A549 (cell line): ENCODE data around the gene HIGD1B. TPM values are rescaled to one million over a fixed set of nuclear protein-coding genes. Genes with fewer than 3 reads are reported as not detected.

Experiments
- ATAC-seq, 2 experiments: fragments of 200-7000 bp in 1 of 2; fragments of >200 bp in 1 of 2; cut with Nextera tagmentation in 1 of 2; cut with Tn5 transposase in 1 of 2; 3 replicates each; pipeline versions ENCODE4 v1.8.0 to v1.9.1; 2018 to 2020; ENCODE audit warnings: mild to moderate bottlenecking in 1 of 2, moderate library complexity in 1 of 2
- CTCF ChIA-PET: fragments of 300-600 bp; sonication (Branson Sonifier 250); formaldehyde crosslinking; extraction: SDS; loops from one replicate; lab custom pipeline; 2021; ENCODE audit warnings: antibody characterized with exemption, inconsistent platforms; lab: Yijun Ruan, JAX
- POLR2A ChIA-PET: fragments of 350-600 bp; formaldehyde crosslinking; extraction: SDS; loops from one replicate; lab custom pipeline; 2021; ENCODE audit warnings: antibody characterized with exemption, inconsistent platforms; lab: Yijun Ruan, JAX
- DNase-seq, 2 experiments: peaks; one replicate each; pipeline versions ENCODE4 v3.0.0 to v3.0.0-alpha.2; 2011 to 2016; ENCODE audit warnings: low read depth in 1 of 2, low spot score in 1 of 2
- FAIRE-seq: peaks from 2 replicates; lab custom pipeline; 2011; peaks lifted over from hg19 to GRCh38; lab: Jason Lieb, UNC
- H3K27ac ChIP-seq, 2 experiments: fragments of >200 bp; sonication (Bioruptor Twin); formaldehyde crosslinking; 3 replicates each; pipeline ENCODE4 v1.5.1; 2016 to 2017
- H3K4me1 ChIP-seq: fragments of >200 bp; sonication (Bioruptor Twin); formaldehyde crosslinking; 3 replicates; pipeline ENCODE4 v1.6.1; 2016
- H3K4me2 ChIP-seq: fragments of >200 bp; sonication (Bioruptor Twin); formaldehyde crosslinking; 3 replicates; pipeline ENCODE4 v1.6.1; 2016
- H3K4me3 ChIP-seq: fragments of >200 bp; sonication (Bioruptor Twin); formaldehyde crosslinking; 3 replicates; pipeline ENCODE4 v1.5.1; 2016
- H3K9me3 ChIP-seq: fragments of >200 bp; sonication (Bioruptor Twin); formaldehyde crosslinking; 3 replicates; pipeline ENCODE4 v1.6.1; 2016
- ATOH8 ChIP-seq: fragments of 250-450 bp; sonication (Bioruptor Pico); IDR thresholded peaks from 2 replicates; pipeline ENCODE4 v1.5.0; 2020; ENCODE audit warnings: low read depth, mild to moderate bottlenecking, moderate library complexity
- CBX8 ChIP-seq: fragments of 200-600 bp; sonication (generic); IDR thresholded peaks from 2 replicates; pipeline ENCODE4 v1.6.1; 2016
- CEBPB ChIP-seq, 2 experiments: fragments of >200 bp in 1 of 2; sonication (Bioruptor Twin) in 1 of 2; formaldehyde crosslinking in 1 of 2; IDR thresholded peaks; 2 replicates each; pipeline ENCODE4 v1.6.1; 2012 to 2016
- CHD2 ChIP-seq: fragments of 150-350 bp; IDR thresholded peaks from 2 replicates; pipeline ENCODE4 v1.6.1; 2014; ENCODE audit warnings: low read length; ENCODE audit not compliant: partially characterized antibody
- CHD4 ChIP-seq: fragments of 200-600 bp; sonication (generic); IDR thresholded peaks from 2 replicates; pipeline ENCODE4 v1.6.1; 2016; ENCODE audit warnings: antibody characterized with exemption, mild to moderate bottlenecking, borderline replicate concordance
- FOSB ChIP-seq: fragments of 250-450 bp; sonication (Bioruptor Pico); IDR thresholded peaks from 2 replicates; pipeline ENCODE4 v1.5.0; 2020; ENCODE audit warnings: mild to moderate bottlenecking, moderate library complexity
- FOXS1 ChIP-seq: fragments of 250-450 bp; sonication (Bioruptor Pico); IDR thresholded peaks from 2 replicates; pipeline ENCODE4 v1.5.0; 2020; ENCODE audit warnings: mild to moderate bottlenecking, moderate library complexity
- HDAC2 ChIP-seq: fragments of 200-600 bp; sonication (generic); IDR thresholded peaks from 2 replicates; pipeline ENCODE4 v1.6.1; 2016
- HES2 ChIP-seq: fragments of >200 bp; sonication (Bioruptor Twin); formaldehyde crosslinking; IDR thresholded peaks from 2 replicates; pipeline ENCODE4 v1.6.1; 2016
- HOXA7 ChIP-seq: fragments of 250-450 bp; sonication (Bioruptor Pico); IDR thresholded peaks from 2 replicates; pipeline ENCODE4 v1.5.0; 2020; ENCODE audit warnings: mild to moderate bottlenecking, moderate library complexity
- HOXB5 ChIP-seq: fragments of 250-450 bp; sonication (Bioruptor Pico); IDR thresholded peaks from 2 replicates; pipeline ENCODE4 v1.5.0; 2020; ENCODE audit warnings: mild to moderate bottlenecking, moderate library complexity
- JUN ChIP-seq, 2 experiments: fragments of >200 bp; sonication (Bioruptor Twin); formaldehyde crosslinking; IDR thresholded peaks; 2 replicates in 1 of 2; 3 replicates in 1 of 2; pipeline ENCODE4 v1.6.1; 2016 to 2017
- KDM1A ChIP-seq: fragments of 200-600 bp; sonication (generic); IDR thresholded peaks from 2 replicates; pipeline ENCODE4 v1.6.1; 2016; ENCODE audit warnings: low read depth, mild to moderate bottlenecking
- KDM5A ChIP-seq: fragments of 200-600 bp; sonication (generic); IDR thresholded peaks from 2 replicates; pipeline ENCODE4 v1.6.1; 2016; ENCODE audit warnings: antibody characterized with exemption, mild to moderate bottlenecking
- MAX ChIP-seq: IDR thresholded peaks from 2 replicates; pipeline ENCODE4 v1.6.1; 2012
- MAZ ChIP-seq: fragments of 150-350 bp; IDR thresholded peaks from 2 replicates; pipeline ENCODE4 v1.6.1; 2014; ENCODE audit warnings: antibody characterized with exemption, low read depth, low read length, borderline replicate concordance
- NFE2L2 ChIP-seq: fragments of 150-350 bp; conservative IDR thresholded peaks from 2 replicates; pipeline ENCODE4 v1.6.1; 2014; ENCODE audit warnings: low read length
- NPAS2 ChIP-seq: fragments of 250-450 bp; sonication (Bioruptor Pico); IDR thresholded peaks from 2 replicates; pipeline ENCODE4 v1.8.0; 2022; ENCODE audit warnings: mild to moderate bottlenecking, moderate library complexity, borderline replicate concordance
- NR3C1 ChIP-seq: fragments of >200 bp; sonication (Bioruptor Twin); formaldehyde crosslinking; IDR thresholded peaks from 3 replicates; pipeline ENCODE4 v1.6.1; 2017
- POLR2A ChIP-seq: IDR thresholded peaks from 2 replicates; pipeline ENCODE4 v1.6.1; 2012; ENCODE audit warnings: mild to moderate bottlenecking, low read length
- RAD21 ChIP-seq, 2 experiments: fragments of >200 bp in 1 of 2; sonication (Bioruptor Twin) in 1 of 2; formaldehyde crosslinking in 1 of 2; IDR thresholded peaks in 1 of 2; conservative IDR thresholded peaks in 1 of 2; 2 replicates in 1 of 2; 3 replicates in 1 of 2; pipeline ENCODE4 v1.6.1; 2012 to 2018; ENCODE audit warnings: inconsistent platforms in 1 of 2
- RARB ChIP-seq: fragments of 250-450 bp; sonication (Bioruptor Pico); IDR thresholded peaks from 2 replicates; pipeline ENCODE4 v1.8.0; 2021; ENCODE audit warnings: mild to moderate bottlenecking, moderate library complexity
- RCOR1 ChIP-seq: fragments of 150-350 bp; IDR thresholded peaks from 2 replicates; pipeline ENCODE4 v1.6.1; 2014; ENCODE audit warnings: antibody characterized with exemption, low read length, low read depth
- RFX5 ChIP-seq: fragments of 450-650 bp; IDR thresholded peaks from 2 replicates; pipeline ENCODE4 v1.7.1; 2014; ENCODE audit warnings: antibody characterized with exemption, mild to moderate bottlenecking, moderate library complexity
- SMC3 ChIP-seq: fragments of >200 bp; sonication (Bioruptor Twin); formaldehyde crosslinking; IDR thresholded peaks from 3 replicates; pipeline ENCODE4 v1.6.1; 2018; ENCODE audit warnings: inconsistent platforms
- SREBF2 ChIP-seq: fragments of 450-650 bp; IDR thresholded peaks from 2 replicates; pipeline ENCODE4 v1.6.1; 2014; ENCODE audit warnings: mild to moderate bottlenecking, moderate library complexity
- TP53 ChIP-seq: fragments of 250-450 bp; sonication (Bioruptor Pico); IDR thresholded peaks from 2 replicates; pipeline ENCODE4 v1.5.0; 2021; ENCODE audit warnings: mild to moderate bottlenecking, moderate library complexity
- USF2 ChIP-seq: fragments of 450-650 bp; IDR thresholded peaks from 2 replicates; pipeline ENCODE4 v1.6.1; 2014; ENCODE audit warnings: antibody characterized with exemption
- ZC3H11A ChIP-seq: fragments of 450-650 bp; IDR thresholded peaks from 2 replicates; pipeline ENCODE4 v1.6.1; 2014; ENCODE audit warnings: antibody characterized with exemption, mild to moderate bottlenecking
- ZNF302 ChIP-seq: fragments of 250-450 bp; sonication (Bioruptor Pico); IDR thresholded peaks from 2 replicates; pipeline ENCODE4 v1.9.0; 2021; ENCODE audit warnings: inconsistent platforms, mild to moderate bottlenecking, moderate library complexity
- WGBS: methylation state at CpG from one replicate; pipeline ENCODE4 v1.1.6; 2017; ENCODE audit errors: missing lambda C conversion rate; 5-methylcytosine and 5-hydroxymethylcytosine counted together
- polyA plus RNA-seq, 4 experiments: library from polyadenylated mRNA; depleted of rRNA in 3 of 4; stranded (reverse); fragments of >200 nt; fragmentation: RNase III in 1 of 4; extraction: RNeasy Plus Mini Kit Qiagen cat#74134 plus additional on column Dnase treatment in 1 of 4; gene quantifications; 2 replicates in 3 of 4; 3 replicates in 1 of 4; pipeline ENCODE4 v1.2.3, GENCODE V29; 2011 to 2017
- TF ChIP-seq, protein P1 (sequence below): fragments of 150-350 bp; IDR thresholded peaks from 2 replicates; pipeline ENCODE4 v1.6.1; 2014; ENCODE audit warnings: low read depth, mild to moderate bottlenecking, low read length
- TF ChIP-seq, protein P2 (sequence below): fragments of 200-600 bp; sonication (generic); IDR thresholded peaks from 2 replicates; pipeline ENCODE4 v1.6.1; 2016; ENCODE audit warnings: antibody characterized with exemption, mild to moderate bottlenecking, moderate library complexity

HIGD1B gene
- polyA plus RNA-seq, 2 of the 4 experiments (the other 2 are of a cell fraction): not detected

DNA sequence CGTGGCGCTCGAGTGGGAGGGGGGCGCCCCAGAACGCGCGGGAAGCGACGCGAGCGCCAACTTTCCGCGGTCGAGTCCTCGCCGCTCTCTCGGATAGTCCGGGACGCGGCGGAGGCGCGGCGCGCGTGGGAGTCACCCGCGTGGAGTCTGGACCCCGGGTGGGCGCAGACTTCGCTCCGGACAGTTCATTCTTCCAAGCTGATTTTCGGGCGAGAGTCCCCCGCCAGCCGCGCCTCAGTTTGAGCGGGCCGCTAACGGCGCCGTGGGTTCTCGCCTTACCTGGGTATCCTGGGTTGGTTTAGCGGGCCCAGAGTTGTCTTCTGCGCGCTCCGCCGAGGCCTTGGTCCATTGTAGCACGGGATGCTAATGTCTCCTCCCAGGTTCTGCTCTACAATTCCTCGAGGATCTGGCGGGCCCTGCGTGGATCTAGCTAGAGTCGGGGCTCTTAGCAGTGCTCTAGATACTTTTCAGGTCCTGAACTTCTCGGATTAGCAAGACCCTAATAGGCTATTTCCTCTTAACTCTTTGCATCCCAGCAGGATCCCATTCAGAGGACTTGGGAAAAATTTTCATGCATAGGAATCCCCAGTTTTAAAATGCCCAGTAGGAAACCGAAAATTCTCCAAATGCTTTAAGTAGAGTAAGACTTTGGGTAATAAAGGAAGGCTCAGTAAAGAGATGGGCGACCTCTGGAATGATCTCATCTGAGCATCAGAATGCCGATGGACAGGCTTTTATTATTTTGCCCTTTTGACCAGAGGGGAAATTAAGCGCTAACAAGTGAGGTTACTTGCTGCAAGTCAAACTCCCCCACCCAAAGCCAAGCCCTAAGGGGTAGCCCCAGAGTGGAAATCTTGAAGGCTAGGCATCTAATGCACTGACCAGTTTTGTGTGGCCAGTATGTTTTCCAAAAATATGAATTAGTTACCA lies 17.1 kb upstream of the HIGD1B start:
- ChIA-PET CTCF (interaction anchor here (0.8 to 10.1 kb wide), 9 partner anchors 11 to 305 kb away, joined by 3 to 122 read pairs (median 4); partner anchors contain the start of gene ACBD4), POLR2A (interaction anchor here (0.6 kb wide), 1 partner anchor 109 kb away, joined by 3 read pairs; no protein-coding TSS in a partner anchor)
- Histone ChIP-seq H3K4me3 (peak overlapping the region; percentile 87), H3K27ac (peak overlapping the region; percentile 77 to 95), H3K9me3 (no peaks in the 10 kb centered on the region), H3K4me2 (peak overlapping the region; percentile 94), H3K4me1 (peaks cover 18% of the 10 kb centered on the region)
- FAIRE-seq: no peak
- WGBS: 11% methylated on average over 30 of the region's 58 CpGs
- ATAC-seq: peak; percentile 62 to 69
- peak; percentile 47 to 59 for DNase-seq
- TF ChIP-seq NR3C1 (no peak), NPAS2 (CRISPR knock-in tag) (no peak), SREBF2 (no peak), MAX (peak; percentile 89), KDM5A (no peak), RFX5 (no peak), CEBPB (IDR thresholded peaks at IDR 0.05) (no peak), USF2 (no peak), SMC3 (no peak), JUN (IDR thresholded peaks at IDR 0.05) (no peak), ZC3H11A (no peak), TP53 (CRISPR knock-in tag) (no peak), HOXA7 (CRISPR knock-in tag) (0 out of 2 replicates have a peak, but pooled peaks have one; percentile 49), HES2 (no peak), ATOH8 (CRISPR knock-in tag) (peak; percentile 62; the same call in 1 of the 2 replicates), NFE2L2 (no peak), RARB (CRISPR knock-in tag) (no peak), HDAC2 (peak; percentile 31; the same call in 1 of the 2 replicates), RCOR1 (no peak), CBX8 (no peak), FOXS1 (CRISPR knock-in tag) (peak; percentile 62; the same call in 1 of the 2 replicates), KDM1A (0 out of 2 replicates have a peak, but pooled peaks have one; percentile 15), FOSB (peak; percentile 64), ZNF302 (CRISPR knock-in tag) (no peak), CHD4 (no peak; the same call in 1 of the 2 replicates), MAZ (no peak), CHD2 (no peak), HOXB5 (peak; percentile 83), POLR2A (no peak; the same call in 1 of the 2 replicates), RAD21 (conservative IDR thresholded peaks at IDR 0.05 in 1 of 2, IDR thresholded peaks at IDR 0.05 in 1 of 2) (no peak)
- TF ChIP-seq, protein P1, sequence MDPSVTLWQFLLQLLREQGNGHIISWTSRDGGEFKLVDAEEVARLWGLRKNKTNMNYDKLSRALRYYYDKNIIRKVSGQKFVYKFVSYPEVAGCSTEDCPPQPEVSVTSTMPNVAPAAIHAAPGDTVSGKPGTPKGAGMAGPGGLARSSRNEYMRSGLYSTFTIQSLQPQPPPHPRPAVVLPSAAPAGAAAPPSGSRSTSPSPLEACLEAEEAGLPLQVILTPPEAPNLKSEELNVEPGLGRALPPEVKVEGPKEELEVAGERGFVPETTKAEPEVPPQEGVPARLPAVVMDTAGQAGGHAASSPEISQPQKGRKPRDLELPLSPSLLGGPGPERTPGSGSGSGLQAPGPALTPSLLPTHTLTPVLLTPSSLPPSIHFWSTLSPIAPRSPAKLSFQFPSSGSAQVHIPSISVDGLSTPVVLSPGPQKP: no peak
- TF ChIP-seq, protein P2, sequence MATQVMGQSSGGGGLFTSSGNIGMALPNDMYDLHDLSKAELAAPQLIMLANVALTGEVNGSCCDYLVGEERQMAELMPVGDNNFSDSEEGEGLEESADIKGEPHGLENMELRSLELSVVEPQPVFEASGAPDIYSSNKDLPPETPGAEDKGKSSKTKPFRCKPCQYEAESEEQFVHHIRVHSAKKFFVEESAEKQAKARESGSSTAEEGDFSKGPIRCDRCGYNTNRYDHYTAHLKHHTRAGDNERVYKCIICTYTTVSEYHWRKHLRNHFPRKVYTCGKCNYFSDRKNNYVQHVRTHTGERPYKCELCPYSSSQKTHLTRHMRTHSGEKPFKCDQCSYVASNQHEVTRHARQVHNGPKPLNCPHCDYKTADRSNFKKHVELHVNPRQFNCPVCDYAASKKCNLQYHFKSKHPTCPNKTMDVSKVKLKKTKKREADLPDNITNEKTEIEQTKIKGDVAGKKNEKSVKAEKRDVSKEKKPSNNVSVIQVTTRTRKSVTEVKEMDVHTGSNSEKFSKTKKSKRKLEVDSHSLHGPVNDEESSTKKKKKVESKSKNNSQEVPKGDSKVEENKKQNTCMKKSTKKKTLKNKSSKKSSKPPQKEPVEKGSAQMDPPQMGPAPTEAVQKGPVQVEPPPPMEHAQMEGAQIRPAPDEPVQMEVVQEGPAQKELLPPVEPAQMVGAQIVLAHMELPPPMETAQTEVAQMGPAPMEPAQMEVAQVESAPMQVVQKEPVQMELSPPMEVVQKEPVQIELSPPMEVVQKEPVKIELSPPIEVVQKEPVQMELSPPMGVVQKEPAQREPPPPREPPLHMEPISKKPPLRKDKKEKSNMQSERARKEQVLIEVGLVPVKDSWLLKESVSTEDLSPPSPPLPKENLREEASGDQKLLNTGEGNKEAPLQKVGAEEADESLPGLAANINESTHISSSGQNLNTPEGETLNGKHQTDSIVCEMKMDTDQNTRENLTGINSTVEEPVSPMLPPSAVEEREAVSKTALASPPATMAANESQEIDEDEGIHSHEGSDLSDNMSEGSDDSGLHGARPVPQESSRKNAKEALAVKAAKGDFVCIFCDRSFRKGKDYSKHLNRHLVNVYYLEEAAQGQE: no peak
